HepG2 (cell line): ENCODE results near the gene DAZL. TPM values are rescaled to one million over a fixed set of nuclear protein-coding genes. Genes with fewer than 3 reads are reported as not detected.

Experiments
- polyA plus RNA-seq, 8 experiments: library from polyadenylated mRNA; depleted of rRNA in 3 of 8; stranded (reverse) in 7 of 8; unstranded in 1 of 8; fragments of >200 nt; fragmentation: Illumina TruSeq in 4 of 8; extraction: Trizol in 4 of 8; gene quantifications; 2 replicates each; pipeline versions ENCODE4 v1.2.1 to v1.2.3, GENCODE V29; 2011 to 2016; ENCODE audit warnings: low read depth in 4 of 8, missing spikeins in 1 of 8, mixed read lengths in 1 of 8; ENCODE audit not compliant: insufficient read depth in 1 of 8
- total RNA-seq, 5 experiments: library from RNA; depleted of rRNA; stranded (reverse); fragments of >200 nt; fragmentation: Illumina TruSeq; extraction: Trizol; gene quantifications; 2 replicates each; pipeline ENCODE4 v1.2.3, GENCODE V29; 2016; ENCODE audit warnings: low read depth in 1 of 5

DAZL gene
- total and polyA plus RNA-seq, 2 of the 13 experiments (the other 11 are each of a cell fraction or from before 2014, with no cell fraction given): not detected

Other genes with a start within 250 kb of the DAZL start
- gene RFTN1, start 91.7 kb downstream of the DAZL start, total RNA-seq (2016; rRNA removed; fragmentation: Illumina TruSeq; extraction: Trizol): not detected in 2 replicates
- 0.24 TPM in 1 of 2 replicates, not detected in the other for gene RFTN1, start 91.7 kb downstream of the DAZL start, polyA plus RNA-seq (2011; rRNA removed)